Hematopoietic multipotent progenitor cell treated with erythropoietin and hydrocortisone succinate and interleukin-3 and kit ligand, for 6 days (in vitro differentiated cells): Measurements from ENCODE around the gene GSS.

Experiments
- DNase-seq: peaks from one replicate; pipeline ENCODE4 v3.0.0-alpha.2; 2015

GSS gene

DNA sequence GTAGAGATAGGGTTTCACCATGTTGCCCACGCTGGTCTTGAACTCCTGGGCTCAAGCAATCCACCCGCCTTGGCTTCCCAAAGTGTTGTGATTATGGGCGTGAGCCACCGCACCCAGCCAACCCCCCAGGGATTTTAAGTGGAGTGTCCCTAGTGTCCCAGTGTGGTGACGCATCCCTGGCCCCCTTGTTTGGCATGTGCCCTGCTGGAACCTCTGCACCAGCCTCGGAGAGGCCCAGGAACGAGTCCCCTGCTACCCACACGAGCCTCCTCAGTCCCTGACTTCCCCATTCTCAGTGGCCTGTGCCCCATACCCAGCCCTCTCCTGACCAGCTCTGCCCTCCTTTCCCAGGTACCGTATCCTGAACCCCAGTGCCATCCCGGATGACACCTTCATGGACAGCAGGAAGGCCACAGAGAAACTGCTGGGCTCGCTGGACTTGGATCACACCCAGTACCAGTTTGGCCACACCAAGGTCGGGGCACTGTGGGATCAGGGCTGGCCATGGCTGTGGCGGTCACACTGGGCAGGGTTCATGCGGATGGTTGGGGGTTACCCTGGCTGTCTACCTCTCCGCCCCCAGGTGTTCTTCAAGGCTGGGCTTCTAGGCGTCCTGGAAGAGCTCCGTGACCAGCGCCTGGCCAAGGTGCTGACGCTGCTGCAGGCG lies 37.3 kb upstream of the GSS start:
- DNase-seq, result no peak

DNA sequence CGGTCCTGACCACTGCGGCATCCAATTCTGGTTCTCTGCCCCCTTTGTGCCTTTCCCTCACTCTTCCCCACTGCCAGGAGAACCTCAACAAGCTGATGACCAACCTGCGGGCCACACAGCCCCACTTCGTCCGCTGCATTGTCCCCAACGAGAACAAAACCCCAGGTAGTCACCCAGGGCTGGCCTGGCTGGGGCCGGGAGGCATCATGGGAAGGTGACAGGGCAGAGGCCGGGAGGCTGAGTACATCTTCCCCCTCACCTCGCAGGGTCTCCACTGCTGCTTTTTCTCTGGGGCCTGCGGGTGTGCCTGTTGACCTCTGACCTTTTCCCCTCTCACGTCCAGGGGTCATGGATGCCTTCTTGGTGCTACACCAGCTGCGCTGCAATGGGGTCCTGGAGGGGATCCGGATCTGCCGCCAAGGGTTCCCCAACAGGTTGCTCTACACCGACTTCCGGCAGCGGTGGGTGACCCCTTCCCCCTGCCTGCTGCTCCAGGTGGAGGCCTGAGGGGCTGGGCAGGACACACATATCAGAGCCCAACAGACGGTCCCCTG lies 35.1 kb upstream of the GSS start:
- no peak for DNase-seq

DNA sequence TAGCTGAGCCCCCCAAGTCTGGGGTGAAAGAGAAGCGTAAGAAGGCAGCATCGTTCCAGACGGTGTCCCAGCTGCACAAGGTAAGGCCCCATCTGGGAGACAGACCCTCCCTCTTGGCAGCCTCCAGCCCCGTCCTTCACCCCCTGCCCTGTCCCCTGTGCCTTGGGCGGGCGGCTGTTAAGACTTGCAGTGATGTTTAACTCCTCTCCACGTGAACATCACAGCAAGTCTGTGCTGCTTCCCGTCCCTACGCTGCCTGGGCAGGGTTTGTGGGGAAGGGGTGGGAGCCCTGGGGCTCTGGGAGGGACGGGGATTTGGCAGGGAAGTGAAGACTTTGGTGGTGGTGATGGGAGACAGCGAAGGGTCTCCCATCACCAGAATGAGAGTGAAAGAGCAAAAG lies 34.6 kb upstream of the GSS start:
- no peak for DNase-seq

DNA sequence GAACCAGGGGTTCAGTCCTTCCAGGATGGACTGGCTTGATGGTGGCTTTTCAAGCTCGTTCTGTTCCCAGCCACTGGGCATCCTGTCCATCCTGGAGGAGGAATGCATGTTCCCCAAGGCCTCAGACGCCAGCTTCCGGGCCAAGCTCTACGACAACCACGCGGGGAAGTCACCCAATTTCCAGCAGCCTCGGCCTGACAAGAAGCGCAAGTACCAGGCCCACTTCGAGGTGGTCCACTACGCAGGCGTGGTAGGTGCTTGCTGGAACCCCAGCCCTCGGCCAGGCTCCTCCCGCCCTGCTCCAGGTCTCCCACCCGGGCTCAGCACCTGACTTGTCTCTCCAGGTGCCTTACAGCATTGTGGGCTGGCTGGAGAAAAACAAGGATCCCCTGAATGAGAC lies 34.1 kb upstream of the GSS start:
- DNase-seq, result no peak

DNA sequence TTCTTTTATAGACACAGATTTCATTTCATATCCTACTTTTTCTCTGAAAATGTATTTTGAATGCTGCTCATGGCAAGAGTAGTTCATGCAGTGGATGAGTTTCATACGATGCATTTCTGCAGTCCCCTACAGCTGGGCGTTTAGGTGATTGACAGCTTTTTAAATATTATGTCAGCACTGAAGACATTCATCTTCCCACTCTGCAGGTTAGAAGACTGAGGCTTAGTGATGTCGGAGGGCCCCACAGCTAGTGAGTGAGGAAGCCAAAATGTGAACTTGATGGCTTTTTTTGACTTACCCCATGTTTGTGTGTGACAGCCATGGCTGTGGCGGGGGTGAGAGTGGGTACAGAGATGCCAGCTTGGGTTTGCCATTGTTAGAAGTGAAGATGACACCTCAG lies 33.5 kb upstream of the GSS start:
- DNase-seq, result no peak

DNA sequence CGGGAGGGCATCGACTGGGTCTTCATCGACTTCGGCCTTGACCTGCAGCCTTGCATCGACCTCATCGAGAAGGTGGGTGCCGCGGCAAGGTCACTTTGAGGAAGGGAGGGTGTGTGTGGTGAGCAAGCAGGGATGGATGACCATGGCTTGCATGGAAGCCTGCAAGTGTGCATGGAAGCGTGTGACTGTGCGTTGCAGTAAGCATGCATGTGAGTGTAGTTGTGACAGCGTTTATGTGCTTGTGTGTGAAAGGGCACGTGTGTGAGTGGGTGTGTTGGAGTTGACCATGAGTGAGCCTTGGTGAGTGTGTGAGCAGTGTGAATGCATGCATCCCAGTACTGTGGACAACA lies 32.6 kb upstream of the GSS start:
- DNase-seq, result no peak

DNA sequence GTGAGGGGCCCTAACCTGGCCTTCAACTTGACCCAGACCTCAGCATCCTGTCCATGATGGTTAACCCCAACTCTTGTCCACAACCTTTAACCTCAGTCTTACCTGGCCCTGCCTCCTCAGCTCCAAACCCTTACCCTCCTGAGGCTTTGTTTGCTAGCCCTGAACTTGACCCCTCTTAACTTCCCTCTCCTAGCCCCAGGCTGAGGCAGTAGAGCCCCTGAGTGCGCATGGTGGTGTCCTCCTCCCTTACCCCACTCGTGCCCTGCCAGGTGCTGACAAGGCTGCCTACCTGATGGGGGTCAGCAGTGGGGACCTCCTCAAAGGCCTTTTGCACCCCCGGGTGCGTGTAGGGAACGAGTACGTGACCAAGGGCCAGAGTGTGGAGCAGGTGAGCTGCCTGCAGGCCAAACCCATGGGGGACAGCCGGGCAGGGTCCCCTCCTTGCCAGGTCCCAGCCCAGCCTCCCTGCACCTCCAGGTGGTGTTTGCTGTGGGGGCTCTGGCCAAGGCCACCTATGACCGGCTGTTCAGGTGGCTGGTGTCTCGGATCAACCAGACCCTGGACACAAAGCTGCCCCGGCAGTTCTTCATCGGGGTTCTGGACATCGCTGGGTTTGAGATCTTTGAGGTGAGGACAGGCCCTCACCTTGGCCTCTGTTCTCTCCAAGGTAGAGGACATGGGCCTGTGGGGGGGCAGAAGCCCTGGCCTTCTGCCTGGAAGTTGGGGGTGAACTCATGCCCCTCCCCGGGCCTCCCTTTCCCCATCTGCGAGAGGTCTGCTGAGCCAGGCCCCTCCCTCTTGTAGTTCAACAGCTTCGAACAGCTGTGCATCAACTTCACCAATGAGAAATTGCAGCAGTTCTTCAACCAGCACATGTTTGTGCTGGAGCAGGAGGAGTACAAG lies 31.9 kb upstream of the GSS start:
- DNase-seq, result no peak

DNA sequence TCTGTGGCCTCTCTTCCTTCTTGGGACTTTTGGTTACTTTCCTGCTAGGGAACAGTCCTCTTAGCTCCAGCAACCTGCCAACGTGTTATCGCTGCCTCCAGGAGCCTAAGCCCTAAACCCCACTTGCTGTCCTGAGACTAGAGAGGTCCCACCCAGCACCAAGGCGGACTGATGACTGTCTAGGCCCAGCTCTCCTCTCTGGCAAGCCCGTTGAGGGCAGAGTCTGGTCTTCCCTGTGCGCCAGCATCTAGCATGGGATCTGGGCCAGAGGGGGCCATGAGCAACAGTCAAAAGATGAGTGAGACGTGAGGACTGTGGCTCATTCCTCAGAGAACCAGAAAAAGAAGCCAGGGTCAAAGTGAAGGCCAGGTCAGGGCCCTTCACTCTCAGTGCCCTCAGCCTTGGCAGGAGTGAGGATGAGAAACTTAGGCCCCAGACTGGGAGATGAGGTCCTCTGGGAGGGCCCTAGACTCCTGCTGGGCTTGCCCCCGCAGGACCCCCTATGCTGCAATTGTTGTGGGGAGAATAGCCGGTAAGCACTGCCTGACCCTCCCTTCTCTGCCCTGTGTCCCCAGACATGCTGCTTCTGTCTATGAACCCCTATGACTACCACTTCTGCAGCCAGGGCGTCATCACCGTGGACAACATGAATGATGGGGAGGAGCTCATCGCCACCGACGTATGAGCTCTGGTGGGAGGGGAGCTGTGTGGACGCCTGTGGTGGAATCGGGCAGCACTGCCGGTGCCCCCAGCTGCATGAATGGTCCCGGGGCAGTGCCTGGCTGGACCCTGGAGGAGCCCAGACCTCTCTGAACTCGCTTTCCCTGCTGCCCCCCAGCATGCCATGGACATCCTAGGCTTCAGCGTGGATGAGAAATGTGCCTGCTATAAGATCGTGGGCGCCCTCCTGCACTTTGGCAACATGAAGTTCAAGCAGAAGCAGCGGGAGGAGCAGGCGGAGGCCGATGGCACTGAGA lies 31.0 kb upstream of the GSS start:
- DNase-seq, result no peak

DNA sequence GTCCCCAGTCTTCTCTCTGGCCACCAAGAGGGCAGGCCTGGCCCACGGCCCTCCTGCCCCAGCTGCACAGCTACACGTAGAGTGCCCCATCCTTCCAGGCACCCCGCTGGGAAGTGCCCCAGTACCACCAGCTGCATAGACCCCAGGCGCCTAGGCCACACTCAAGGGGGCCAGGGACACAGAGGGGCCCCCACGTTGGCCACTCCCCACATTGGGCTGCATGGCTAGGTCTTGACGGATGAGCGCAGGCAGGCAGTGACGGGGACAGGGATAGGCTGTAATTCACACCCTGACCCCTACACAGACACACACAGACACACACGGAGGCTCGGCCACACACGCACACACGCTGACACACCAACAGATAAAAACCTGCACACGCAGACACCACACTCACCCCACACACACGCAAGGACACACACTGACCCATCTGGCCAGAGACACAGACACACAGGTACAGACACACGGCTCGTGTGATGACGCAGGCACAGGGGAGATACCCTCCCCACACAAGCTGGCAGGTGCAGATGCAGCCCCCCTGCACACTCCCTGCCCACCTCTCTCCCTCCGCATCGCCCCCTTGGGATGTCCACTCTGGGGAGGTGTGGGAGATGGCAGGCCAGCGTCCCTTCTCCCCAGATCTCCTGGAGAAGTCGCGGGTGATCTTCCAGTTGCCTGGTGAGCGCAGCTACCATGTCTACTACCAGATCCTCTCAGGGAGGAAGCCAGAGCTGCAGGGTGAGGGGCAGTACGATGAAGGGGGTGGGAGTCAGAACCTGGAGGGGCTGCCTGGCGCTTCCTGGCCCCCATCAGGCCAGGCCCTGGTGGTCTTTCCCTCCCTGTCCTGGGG lies 30.1 kb upstream of the GSS start:
- no peak for DNase-seq

DNA sequence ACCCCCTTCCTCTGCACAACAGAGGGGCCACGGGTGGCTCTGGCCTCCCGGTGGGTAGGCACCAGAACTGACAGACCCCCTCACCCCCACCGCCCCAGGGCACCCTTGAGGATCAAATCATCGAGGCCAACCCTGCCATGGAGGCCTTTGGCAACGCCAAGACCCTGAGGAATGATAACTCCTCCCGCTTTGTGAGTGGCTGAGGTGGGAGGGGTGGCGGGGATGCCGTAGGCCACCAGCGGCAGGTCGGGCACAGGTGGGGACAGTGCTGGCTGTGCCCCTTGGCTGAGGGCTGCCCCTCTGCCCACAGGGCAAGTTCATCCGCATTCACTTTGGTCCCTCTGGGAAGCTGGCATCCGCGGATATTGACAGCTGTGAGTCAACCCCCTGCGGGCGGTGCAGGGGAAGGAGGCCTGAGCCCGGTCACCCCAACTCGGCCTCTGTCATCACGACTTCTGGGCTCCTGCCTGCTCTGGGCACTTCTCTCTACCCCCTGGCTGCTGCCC lies 29.2 kb upstream of the GSS start:
- no peak for DNase-seq

DNA sequence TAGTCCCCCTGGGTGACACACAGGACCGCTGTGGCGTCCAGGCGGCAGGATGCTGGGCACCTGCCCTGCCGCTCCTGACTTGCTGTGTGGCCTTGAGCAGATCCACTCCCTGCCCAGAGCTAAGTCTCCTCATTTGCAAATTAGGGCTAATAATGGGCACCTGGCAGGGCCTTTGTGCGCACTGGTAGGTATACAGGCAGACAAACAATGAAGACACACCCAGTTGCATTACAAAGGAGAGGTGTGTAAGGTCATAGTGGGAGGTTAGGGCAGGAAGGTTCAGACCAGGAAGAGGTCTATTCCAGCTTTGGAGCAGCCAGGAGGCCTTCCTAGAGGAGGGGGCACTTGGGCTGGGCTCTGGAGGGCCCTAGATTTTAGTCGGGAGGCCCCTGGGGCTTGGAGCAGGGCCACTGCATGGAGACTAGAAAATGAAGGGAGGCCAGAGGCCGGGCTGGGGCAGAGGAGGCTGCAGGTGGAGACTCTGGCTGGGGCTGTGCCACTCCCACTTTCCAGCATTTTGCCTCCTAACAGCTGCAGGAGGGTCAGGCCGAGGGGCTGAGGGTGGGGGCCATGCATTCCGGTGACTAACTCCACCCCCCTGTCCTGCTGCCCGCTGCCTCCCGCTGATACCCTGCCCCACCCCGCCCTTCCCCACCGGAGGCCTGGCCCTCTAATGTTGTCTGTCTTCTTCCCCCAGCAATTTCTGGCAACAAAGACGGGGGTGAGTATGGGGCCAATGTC lies 28.6 kb upstream of the GSS start:
- peak; percentile 29 for DNase-seq

DNA sequence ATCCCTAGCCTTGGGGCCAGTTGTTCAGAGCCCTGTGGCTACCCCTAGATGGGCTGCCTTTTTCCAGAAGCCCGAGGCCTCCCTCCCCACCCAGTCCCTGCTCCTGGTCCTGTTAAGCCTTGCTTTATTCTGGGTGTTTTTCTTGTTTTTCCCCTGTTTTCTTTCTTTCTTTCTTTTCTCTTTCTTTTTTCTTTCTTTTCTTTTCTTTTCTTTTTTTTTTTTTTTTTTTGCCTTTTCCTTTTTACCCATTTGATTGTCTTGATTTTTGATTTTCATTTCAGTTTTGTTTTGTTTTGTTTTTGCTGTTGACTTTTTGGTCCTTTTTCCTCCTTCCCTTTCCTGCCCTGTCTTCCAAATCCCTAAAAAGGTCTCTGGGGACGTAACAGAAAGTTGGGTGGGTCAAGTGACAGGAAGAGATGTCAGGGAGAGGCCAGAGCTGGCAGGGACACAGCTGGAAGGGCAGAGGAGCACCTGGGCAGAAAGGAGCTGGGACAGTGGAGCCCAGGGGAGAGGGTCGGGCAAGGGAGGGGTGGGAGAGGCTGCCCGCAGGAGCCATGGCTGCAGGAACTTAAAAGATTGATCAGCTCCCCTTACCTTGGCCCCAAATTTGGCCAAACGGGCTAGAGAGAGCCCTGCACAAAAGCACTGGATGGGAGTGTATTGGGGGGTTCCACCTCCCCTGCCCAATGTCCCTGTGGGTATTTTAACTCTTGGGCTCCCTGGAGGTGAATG lies 27.6 kb upstream of the GSS start:
- DNase-seq, result no peak

DNA sequence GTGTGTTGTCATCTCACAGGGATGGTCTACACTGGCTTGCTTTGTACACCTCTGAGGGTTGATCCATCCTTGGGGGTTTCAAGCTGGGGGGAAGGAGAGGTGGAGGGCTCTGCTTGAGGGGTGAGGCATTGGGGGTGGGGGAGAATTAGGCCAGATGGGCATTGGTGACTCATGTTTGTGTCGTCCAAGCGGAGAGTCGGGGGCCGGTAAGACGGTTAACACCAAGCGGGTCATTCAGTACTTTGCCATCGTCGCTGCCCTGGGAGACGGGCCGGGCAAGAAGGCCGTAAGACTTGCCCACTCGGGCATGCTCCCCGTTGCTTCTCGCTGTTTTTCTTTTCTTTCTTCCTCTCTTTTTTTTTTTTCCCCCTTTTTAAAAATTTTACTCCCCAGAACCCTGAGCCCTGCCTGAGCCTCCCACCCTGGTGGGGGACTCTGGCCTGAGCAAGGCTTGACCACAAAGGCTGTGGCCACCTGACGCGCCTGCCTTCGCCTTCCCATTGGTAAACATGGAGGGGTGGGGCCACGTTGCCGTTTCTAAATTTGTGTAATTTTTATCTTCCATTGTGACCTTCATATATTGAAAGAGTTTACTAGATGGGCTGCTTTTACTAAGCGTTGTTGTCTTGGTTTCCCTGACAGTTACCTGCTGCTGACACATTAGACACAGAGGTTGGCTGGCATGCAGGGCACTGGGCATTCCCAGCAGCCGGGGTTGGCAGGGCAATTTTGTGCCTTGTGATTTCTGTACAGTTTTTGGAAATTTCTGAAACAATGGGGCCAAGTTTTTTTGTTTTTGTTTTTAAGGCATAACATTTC lies 26.9 kb upstream of the GSS start:
- no peak for DNase-seq

DNA sequence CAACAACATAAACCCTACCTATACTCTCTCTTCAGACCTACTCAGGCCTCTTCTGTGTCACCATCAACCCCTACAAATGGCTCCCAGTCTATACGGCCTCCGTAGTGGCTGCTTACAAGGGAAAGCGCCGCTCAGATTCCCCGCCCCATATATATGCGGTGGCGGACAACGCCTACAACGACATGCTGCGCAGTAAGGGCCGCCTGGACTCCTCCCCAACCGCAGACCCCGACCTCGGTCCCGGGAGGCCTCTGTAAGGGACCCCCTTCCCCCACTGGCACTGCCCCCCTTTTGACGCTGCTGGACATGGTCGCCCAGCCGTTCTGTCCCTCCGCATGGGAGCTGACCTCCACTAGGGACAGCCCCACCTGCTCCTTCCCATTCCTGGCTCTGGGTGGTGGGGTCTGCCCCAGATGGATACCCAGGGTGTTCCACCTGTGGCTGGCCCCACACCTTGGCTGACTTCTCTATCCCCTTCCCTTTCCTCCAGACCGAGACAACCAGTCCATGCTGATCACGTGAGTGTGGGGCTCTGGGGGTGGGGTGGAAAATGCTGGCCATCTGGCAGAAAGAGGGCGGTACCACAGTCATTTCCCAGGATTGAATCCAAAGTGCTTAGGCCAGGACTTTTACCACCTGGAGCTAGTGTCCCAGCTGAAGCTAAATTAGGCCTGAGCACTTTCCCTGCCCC lies 25.1 kb upstream of the GSS start:
- DNase-seq, result no peak

DNA sequence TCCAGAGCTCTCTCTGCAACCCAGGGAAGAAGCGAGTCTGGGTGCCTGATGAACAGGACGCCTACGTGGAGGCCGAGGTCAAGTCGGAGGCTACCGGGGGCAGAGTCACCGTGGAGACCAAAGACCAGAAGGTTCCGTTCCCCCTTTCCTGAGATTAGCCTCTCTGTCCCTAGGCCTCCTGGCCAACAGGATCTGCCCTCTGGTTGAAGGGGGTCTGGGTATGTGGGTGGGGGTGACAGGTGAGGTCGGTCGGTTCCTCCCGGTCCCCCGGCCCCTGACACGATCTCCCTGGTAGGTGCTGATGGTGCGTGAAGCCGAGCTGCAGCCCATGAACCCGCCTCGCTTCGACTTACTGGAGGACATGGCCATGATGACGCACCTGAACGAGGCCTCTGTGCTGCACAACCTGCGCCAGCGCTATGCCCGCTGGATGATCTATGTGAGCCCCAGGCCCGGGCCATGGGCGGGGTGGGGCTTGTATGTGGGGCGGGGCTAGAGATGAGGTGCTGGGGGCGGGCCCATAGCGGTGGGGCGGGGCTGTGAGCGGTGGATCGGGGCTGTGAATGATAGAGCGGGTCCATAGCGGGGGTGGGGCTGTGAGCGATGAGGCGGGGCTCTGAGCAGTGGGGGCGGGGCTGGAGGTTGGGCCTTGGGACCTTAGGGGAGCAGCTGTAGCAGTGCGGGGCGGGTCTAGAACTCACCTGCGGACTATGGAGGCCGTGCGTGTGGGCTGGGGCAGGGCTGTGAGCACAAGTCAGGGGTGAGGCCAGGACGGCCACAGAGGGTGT lies 24.0 kb upstream of the GSS start:
- peak; percentile 56 for DNase-seq

DNA sequence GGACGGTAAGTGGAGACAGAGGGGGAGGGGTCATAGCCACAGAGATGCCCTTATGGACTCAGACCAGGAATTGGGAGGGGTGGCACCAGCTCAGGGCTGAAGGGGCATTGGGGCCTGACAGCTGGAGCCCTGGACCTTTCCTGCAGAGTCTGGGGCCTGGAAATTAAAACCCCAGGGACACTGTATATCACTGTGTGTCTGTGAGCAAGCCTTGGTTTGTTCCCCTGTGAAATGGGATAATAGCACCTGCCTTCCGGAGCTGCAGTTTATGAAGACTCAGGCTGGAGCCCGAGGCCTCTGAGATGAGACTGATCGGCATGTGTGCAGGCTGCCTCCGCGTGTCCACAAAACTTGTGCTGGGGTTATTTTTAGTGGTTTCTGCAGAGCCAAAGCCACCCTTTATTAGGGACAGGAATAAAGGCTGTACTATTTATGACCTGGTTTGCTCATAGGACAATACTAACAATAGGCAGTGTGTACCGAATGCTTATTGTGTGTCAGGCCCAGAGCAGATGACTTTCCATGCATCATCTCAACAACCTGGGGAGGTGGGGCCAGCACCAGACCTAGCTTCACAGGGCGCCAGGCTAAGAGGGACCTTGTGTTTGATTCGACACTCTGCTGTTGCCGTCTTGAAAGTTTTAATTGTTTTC lies 22.6 kb upstream of the GSS start:
- no peak for DNase-seq

DNA sequence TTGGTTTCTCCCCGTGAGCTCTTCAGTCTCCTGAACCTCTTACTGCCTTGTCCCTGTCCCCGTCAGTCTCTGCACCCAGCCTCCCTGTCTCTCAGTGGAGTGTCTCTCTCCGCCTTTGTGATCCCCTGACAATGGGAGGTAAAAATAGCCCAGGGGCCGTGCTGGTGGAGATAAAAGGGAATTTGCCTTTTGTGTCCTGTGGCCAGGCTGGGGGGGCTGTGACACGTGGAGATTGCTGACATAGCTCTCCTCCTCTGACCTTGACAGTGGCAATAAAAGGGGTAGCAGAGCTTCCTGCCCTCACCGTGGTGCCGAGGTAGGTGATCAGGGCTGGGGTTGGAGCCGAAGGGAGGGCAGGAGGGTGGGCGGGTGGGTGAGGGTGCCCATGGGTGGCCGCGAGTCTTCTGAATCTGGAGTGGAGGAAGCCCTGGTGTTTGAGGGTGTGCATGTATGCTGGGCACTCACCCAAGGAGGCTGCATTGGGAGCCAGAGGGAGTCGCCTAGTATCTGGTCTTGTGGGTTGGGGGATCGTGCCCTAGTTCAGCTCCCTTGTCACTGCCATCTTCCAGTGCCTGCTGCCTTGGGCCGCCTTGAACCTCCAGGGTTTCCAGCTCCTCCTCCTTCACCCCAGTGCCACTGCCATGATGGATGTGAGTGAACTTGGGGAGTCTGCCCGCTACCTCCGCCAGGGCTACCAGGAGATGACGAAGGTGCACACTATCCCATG lies 21.9 kb upstream of the GSS start:
- no peak for DNase-seq
